Neural progenitor cell (in vitro differentiated cells): ENCODE data around the gene PTPRG. TPM values are rescaled to one million over a fixed set of nuclear protein-coding genes. Genes with fewer than 3 reads are reported as not detected.

Experiments used
- DNase-seq: peaks from one replicate; pipeline ENCODE4 v3.0.0-alpha.2; 2016; ENCODE audit warnings: low spot score
- H2AFZ ChIP-seq: fragments of 200-600 bp; sonication (generic); replicated peaks from 2 replicates; pipeline ENCODE4 v1.6.1; 2016; ENCODE audit warnings: antibody characterized with exemption
- H3F3A ChIP-seq: fragments of 200-600 bp; sonication (generic); 2 replicates; pipeline ENCODE4 v1.6.1; 2016; ENCODE audit warnings: antibody characterized with exemption, low read depth
- H3K27ac ChIP-seq: fragments of 200-600 bp; sonication (generic); 2 replicates; pipeline ENCODE4 v1.5.1; 2016; ENCODE audit warnings: mild to moderate bottlenecking
- H3K27me3 ChIP-seq: fragments of 200-600 bp; sonication (generic); 2 replicates; pipeline ENCODE4 v1.6.1; 2016; ENCODE audit warnings: mild to moderate bottlenecking, moderate library complexity
- H3K36me3 ChIP-seq: fragments of 200-600 bp; sonication (generic); 2 replicates; pipeline ENCODE4 v1.5.1; 2016
- H3K4me1 ChIP-seq: fragments of 200-600 bp; sonication (generic); 2 replicates; pipeline ENCODE4 v1.6.1; 2016; ENCODE audit warnings: mixed run types
- H3K4me2 ChIP-seq: fragments of 200-600 bp; sonication (generic); 2 replicates; pipeline ENCODE4 v1.6.1; 2016
- H3K4me3 ChIP-seq: fragments of 200-600 bp; sonication (generic); 2 replicates; pipeline ENCODE4 v1.5.1; 2016
- H3K79me2 ChIP-seq: fragments of 200-600 bp; sonication (generic); 2 replicates; pipeline ENCODE4 v1.6.1; 2016; ENCODE audit warnings: low read depth
- H3K9ac ChIP-seq: fragments of 200-600 bp; sonication (generic); 2 replicates; pipeline ENCODE4 v1.6.1; 2016
- H3K9me3 ChIP-seq: fragments of 200-600 bp; sonication (generic); 2 replicates; pipeline ENCODE4 v1.5.1; 2016; ENCODE audit warnings: low read depth
- H4K20me1 ChIP-seq: fragments of 200-600 bp; sonication (generic); 2 replicates; pipeline ENCODE4 v1.6.1; 2016; ENCODE audit warnings: low read depth
- H3K27ac Mint-ChIP-seq: 3 replicates; pipeline ENCODE4 v1.8.0; 2021; ENCODE audit warnings: mixed read lengths
- H3K27me3 Mint-ChIP-seq: 2 replicates; pipeline ENCODE4 v1.8.0; 2022; ENCODE audit warnings: low read depth, mild to moderate bottlenecking, inconsistent platforms, moderate library complexity, mixed read lengths; ENCODE audit not compliant: insufficient read depth
- H3K36me3 Mint-ChIP-seq: 3 replicates; pipeline ENCODE4 v1.8.0; 2021; ENCODE audit warnings: mixed read lengths
- H3K4me1 Mint-ChIP-seq: 3 replicates; pipeline ENCODE4 v1.8.0; 2021; ENCODE audit warnings: mixed read lengths
- H3K4me3 Mint-ChIP-seq: 3 replicates; pipeline ENCODE4 v1.8.0; 2021; ENCODE audit warnings: mild to moderate bottlenecking, moderate library complexity, mixed read lengths
- H3K9me3 Mint-ChIP-seq: 3 replicates; pipeline ENCODE4 v1.8.0; 2020; ENCODE audit warnings: mixed read lengths
- EZH2 ChIP-seq: fragments of 200-600 bp; sonication (generic); IDR thresholded peaks from 2 replicates; pipeline ENCODE4 v1.6.1; 2017; ENCODE audit warnings: antibody characterized with exemption, mild to moderate bottlenecking, moderate library complexity
- EZH2phosphoT487 ChIP-seq: fragments of 200-600 bp; sonication (generic); IDR thresholded peaks from 2 replicates; pipeline ENCODE4 v1.6.1; 2017; ENCODE audit warnings: antibody characterized with exemption
- total RNA-seq: library from RNA; depleted of rRNA; stranded (reverse); fragments of >200 nt; gene quantifications from 2 replicates; pipeline ENCODE4 v1.2.3, GENCODE V29; 2015; ENCODE audit warnings: low replicate concordance
- TF ChIP-seq, protein P1 (sequence below): fragments of 200-600 bp; sonication (generic); IDR thresholded peaks from 2 replicates; pipeline ENCODE4 v1.5.1; 2017; ENCODE audit warnings: antibody characterized with exemption, mild to moderate bottlenecking

Gene PTPRG
- total RNA-seq, 1 donor from 2014 or later = 65.3 TPM

DNA sequence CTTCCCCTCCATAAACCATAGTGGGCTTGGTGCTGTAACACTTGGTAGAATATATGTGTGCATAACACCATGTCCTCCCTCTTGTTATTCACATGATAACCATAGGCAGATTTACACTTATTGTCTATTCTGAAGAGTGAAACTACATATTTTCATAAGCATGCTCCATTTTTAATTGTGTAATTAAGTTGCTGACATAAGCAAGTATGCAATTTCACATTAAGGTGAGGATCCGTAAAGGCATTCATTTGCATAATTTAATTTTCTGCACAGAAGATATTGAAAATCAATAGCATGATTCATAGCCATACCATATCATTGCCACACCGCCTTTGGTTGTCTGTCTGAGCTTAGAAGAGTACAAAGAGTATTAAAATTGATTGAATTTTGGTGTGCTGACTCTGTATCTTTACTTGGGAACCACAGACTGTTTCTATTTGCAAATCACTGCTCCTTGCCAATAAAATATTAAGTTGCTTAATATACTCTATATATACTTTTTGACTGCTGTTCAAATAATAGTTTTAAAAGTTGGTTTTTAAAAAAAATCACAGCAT is 182.4 kb downstream of the PTPRG start:
- Histone ChIP-seq H3K36me3 (peaks cover 5% of the 10 kb centered on the region), H2AFZ (no peak overlapping the region), H3K9ac (no peak overlapping the region), H3K9me3 (no peaks in the 10 kb centered on the region), H3K27me3 (no peaks in the 10 kb centered on the region), H3K4me3 (no peak overlapping the region), H3K27ac (no peak overlapping the region), H3F3A (no peaks in the 10 kb centered on the region), H3K79me2 (peaks cover 81% of the 10 kb centered on the region), H3K4me2 (no peak overlapping the region), H4K20me1 (peaks cover 20% of the 10 kb centered on the region), H3K4me1 (peaks cover 11% of the 10 kb centered on the region)
- Mint-ChIP-seq H3K36me3 (no peaks in the 10 kb centered on the region), H3K27ac (no peak overlapping the region), H3K4me3 (no peak overlapping the region), H3K9me3 (peaks cover 2% of the 10 kb centered on the region), H3K27me3 (no peaks in the 10 kb centered on the region), H3K4me1 (peaks cover 21% of the 10 kb centered on the region)
- DNase-seq = no peak
- no peak for TF ChIP-seq EZH2phosphoT487
- TF ChIP-seq EZH2 = no peak
- TF ChIP-seq, protein P1, sequence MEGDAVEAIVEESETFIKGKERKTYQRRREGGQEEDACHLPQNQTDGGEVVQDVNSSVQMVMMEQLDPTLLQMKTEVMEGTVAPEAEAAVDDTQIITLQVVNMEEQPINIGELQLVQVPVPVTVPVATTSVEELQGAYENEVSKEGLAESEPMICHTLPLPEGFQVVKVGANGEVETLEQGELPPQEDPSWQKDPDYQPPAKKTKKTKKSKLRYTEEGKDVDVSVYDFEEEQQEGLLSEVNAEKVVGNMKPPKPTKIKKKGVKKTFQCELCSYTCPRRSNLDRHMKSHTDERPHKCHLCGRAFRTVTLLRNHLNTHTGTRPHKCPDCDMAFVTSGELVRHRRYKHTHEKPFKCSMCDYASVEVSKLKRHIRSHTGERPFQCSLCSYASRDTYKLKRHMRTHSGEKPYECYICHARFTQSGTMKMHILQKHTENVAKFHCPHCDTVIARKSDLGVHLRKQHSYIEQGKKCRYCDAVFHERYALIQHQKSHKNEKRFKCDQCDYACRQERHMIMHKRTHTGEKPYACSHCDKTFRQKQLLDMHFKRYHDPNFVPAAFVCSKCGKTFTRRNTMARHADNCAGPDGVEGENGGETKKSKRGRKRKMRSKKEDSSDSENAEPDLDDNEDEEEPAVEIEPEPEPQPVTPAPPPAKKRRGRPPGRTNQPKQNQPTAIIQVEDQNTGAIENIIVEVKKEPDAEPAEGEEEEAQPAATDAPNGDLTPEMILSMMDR = no peak

DNA sequence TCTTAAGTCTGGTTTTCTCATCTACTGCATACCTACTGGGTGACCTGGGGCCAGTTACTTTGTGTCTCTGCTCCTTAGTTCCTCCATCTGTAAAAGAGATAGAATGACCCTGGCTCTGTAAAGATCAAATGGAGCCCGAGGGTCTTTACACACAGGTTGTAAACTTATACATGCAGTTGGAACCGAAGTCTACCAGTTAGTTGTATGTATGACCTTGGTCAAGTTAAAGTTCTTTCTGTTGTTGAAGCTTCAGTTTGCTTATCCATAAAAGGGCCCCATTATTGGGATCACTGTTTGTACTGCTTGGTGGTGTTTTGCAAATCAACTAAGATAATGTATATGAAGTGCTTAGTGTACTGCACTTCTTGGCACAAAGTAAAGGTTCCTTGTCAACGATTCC is 186.9 kb downstream of the PTPRG start:
- no peak overlapping the region for H3K9ac ChIP-seq
- no peaks in the 10 kb centered on the region for H3K36me3 ChIP-seq
- Mint-ChIP-seq H3K4me1 (peaks cover 14% of the 10 kb centered on the region), H3K36me3 (peaks cover 5% of the 10 kb centered on the region), H3K27ac (no peak overlapping the region), H3K27me3 (no peaks in the 10 kb centered on the region), H3K9me3 (peaks cover 2% of the 10 kb centered on the region), H3K4me3 (no peak overlapping the region)
- H2AFZ ChIP-seq = no peak overlapping the region
- peaks cover 32% of the 10 kb centered on the region for H4K20me1 ChIP-seq
- no peak overlapping the region for H3K4me2 ChIP-seq
- peaks cover 12% of the 10 kb centered on the region for H3K4me1 ChIP-seq
- H3K27ac ChIP-seq = no peak overlapping the region
- peaks cover 81% of the 10 kb centered on the region for H3K79me2 ChIP-seq
- H3K9me3 ChIP-seq = no peaks in the 10 kb centered on the region
- TF ChIP-seq, protein P1 = no peak
- no peak for TF ChIP-seq EZH2
- TF ChIP-seq EZH2phosphoT487 = no peak
- H3K4me3 ChIP-seq = no peak overlapping the region
- H3F3A ChIP-seq = no peaks in the 10 kb centered on the region
- no peaks in the 10 kb centered on the region for H3K27me3 ChIP-seq
- DNase-seq = no peak

DNA sequence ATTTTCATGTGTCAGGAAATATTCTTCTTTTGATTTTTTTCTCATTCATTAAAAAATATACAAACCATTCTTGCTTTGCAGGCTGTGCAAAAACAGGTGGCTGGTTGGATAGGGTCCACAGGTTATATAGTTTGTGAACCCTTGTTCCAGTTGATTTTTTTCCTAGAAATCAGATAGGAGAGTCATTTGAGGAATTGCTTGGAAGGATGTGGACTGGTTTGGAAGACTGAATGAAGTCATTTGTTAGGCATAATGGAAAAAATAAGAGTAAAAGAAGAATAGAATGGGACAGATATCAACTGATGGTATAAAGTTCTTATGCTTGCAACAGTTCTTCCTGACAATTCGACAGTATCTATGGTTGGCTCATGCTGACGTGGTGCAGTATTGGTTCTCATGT is 189.4 kb downstream of the PTPRG start:
- Mint-ChIP-seq H3K9me3 (no peaks in the 10 kb centered on the region), H3K36me3 (peaks cover 5% of the 10 kb centered on the region), H3K27ac (no peak overlapping the region), H3K4me1 (peaks cover 8% of the 10 kb centered on the region), H3K4me3 (no peak overlapping the region), H3K27me3 (no peaks in the 10 kb centered on the region)
- no peak overlapping the region for H3K9ac ChIP-seq
- no peak overlapping the region for H3K4me3 ChIP-seq
- no peaks in the 10 kb centered on the region for H3K27me3 ChIP-seq
- no peak for DNase-seq
- H4K20me1 ChIP-seq = peaks cover 45% of the 10 kb centered on the region
- H3K27ac ChIP-seq = no peak overlapping the region
- no peak overlapping the region for H3K4me2 ChIP-seq
- H2AFZ ChIP-seq = no peak overlapping the region
- peaks cover 12% of the 10 kb centered on the region for H3K4me1 ChIP-seq
- H3K36me3 ChIP-seq = no peaks in the 10 kb centered on the region
- TF ChIP-seq, protein P1 = no peak
- TF ChIP-seq EZH2 = no peak
- TF ChIP-seq EZH2phosphoT487 = no peak
- H3F3A ChIP-seq = no peaks in the 10 kb centered on the region
- H3K9me3 ChIP-seq = no peaks in the 10 kb centered on the region
- H3K79me2 ChIP-seq = peaks cover 80% of the 10 kb centered on the region
